Endothelial cell of umbilical vein (primary cell): ENCODE measurements around the gene DERA. TPM values are rescaled to one million over a fixed set of nuclear protein-coding genes. Genes with fewer than 3 reads are reported as not detected.

Experiments used
- BruUV-seq: library from RNA; stranded (reverse); fragments of 400-500 nt; replicated peaks from 2 replicates; lab custom pipeline; 2021; lab: Mats Ljungman, UMichigan
- CTCF ChIA-PET: fragments of 300-600, 350-600 bp; sonication (Branson Sonifier 250); formaldehyde crosslinking; loops from one replicate; lab custom pipeline; 2021; ENCODE audit warnings: antibody characterized with exemption, inconsistent platforms; lab: Charles Lee
- POLR2A ChIA-PET: fragments of 300-600, 350-600 bp; sonication (Branson Sonifier 250); formaldehyde crosslinking; loops from one replicate; lab custom pipeline; 2021; ENCODE audit warnings: antibody characterized with exemption, inconsistent platforms; lab: Charles Lee
- DNase-seq: peaks from one replicate; pipeline ENCODE4 v3.0.0-alpha.2; 2011; ENCODE audit warnings: low read depth, low spot score
- FAIRE-seq: peaks from 2 replicates; lab custom pipeline; 2011; peaks lifted over from hg19 to GRCh38; lab: Jason Lieb, UNC
- H2AFZ ChIP-seq: 2 replicates; pipeline ENCODE4 v1.6.0; 2012; ENCODE audit warnings: low read depth, low read length, control low read depth, inconsistent platforms
- H3K27ac ChIP-seq: 2 replicates; pipeline ENCODE4 v1.5.1; 2011; ENCODE audit warnings: low read depth, mild to moderate bottlenecking, control low read depth, low read length, moderate library complexity; ENCODE audit not compliant: insufficient read depth
- H3K27me3 ChIP-seq, 2 experiments: 2 replicates each; pipeline versions ENCODE4 v1.6.0 to v1.6.1; 2011; ENCODE audit warnings: low read length in 2 of 2, mixed read lengths in 1 of 2; ENCODE audit not compliant: control insufficient read depth in 2 of 2, insufficient read depth in 2 of 2
- H3K36me3 ChIP-seq, 2 experiments: 2 replicates in 1 of 2; 3 replicates in 1 of 2; pipeline ENCODE4 v1.5.1; 2011; ENCODE audit warnings: low read length in 2 of 2, mild to moderate bottlenecking in 1 of 2, moderate library complexity in 1 of 2; ENCODE audit not compliant: control insufficient read depth in 2 of 2, insufficient read depth in 2 of 2; ENCODE audit errors: extremely low read depth in 1 of 2
- H3K4me1 ChIP-seq: 3 replicates; pipeline ENCODE4 v1.5.1; 2011; ENCODE audit warnings: mild to moderate bottlenecking, low read length; ENCODE audit not compliant: control insufficient read depth, insufficient read depth; ENCODE audit errors: extremely low read depth
- H3K4me2 ChIP-seq: 2 replicates; pipeline ENCODE4 v1.6.1; 2011; ENCODE audit warnings: low read length, control low read depth, mixed read lengths; ENCODE audit not compliant: insufficient read depth
- H3K4me3 ChIP-seq, 3 experiments: fragments of 200-600 bp in 1 of 3; sonication (generic), shearing (Covaris generic) in 1 of 3; replicated peaks in 1 of 3; 2 replicates each; pipeline ENCODE4 v1.5.1; 2011 to 2016; ENCODE audit warnings: control low read depth in 3 of 3, low read length in 3 of 3, mild to moderate bottlenecking in 2 of 3, inconsistent platforms in 1 of 3, low read depth in 1 of 3, moderate library complexity in 1 of 3; ENCODE audit not compliant: insufficient read depth in 1 of 3
- H3K79me2 ChIP-seq: 2 replicates; pipeline ENCODE4 v1.6.0; 2012; ENCODE audit warnings: low read length, inconsistent platforms; ENCODE audit not compliant: control insufficient read depth, insufficient read depth
- H3K9ac ChIP-seq: replicated peaks from 2 replicates; pipeline ENCODE3; 2011; ENCODE audit warnings: low read length, control low read depth; ENCODE audit not compliant: insufficient read depth; ENCODE audit errors: extremely low read depth
- H3K9me1 ChIP-seq: replicated peaks from 3 replicates; pipeline ENCODE4 v1.6.0; 2011; ENCODE audit warnings: mild to moderate bottlenecking, low read length; ENCODE audit not compliant: control insufficient read depth, insufficient read depth; ENCODE audit errors: extremely low read depth
- H3K9me3 ChIP-seq: replicated peaks from 2 replicates; pipeline ENCODE4 v1.5.1; 2012; ENCODE audit warnings: low read length, inconsistent platforms; ENCODE audit not compliant: control insufficient read depth, insufficient read depth
- H4K20me1 ChIP-seq: replicated peaks from 2 replicates; pipeline ENCODE3; 2011; ENCODE audit warnings: mild to moderate bottlenecking, low read length; ENCODE audit not compliant: control insufficient read depth, insufficient read depth; ENCODE audit errors: extremely low read depth
- EZH2 ChIP-seq: IDR thresholded peaks from 2 replicates; pipeline ENCODE4 v1.6.1; 2012; ENCODE audit warnings: borderline replicate concordance, low read depth, mild to moderate bottlenecking, moderate library complexity, low read length, inconsistent platforms; ENCODE audit not compliant: severe bottlenecking
- FOS ChIP-seq: IDR thresholded peaks from 2 replicates; pipeline ENCODE4 v1.6.1; 2011; ENCODE audit warnings: mild to moderate bottlenecking, low read length, moderate library complexity, borderline replicate concordance; ENCODE audit not compliant: insufficient read depth
- GATA2 ChIP-seq: IDR thresholded peaks from 2 replicates; pipeline ENCODE4 v1.7.0; 2011; ENCODE audit warnings: low read depth, mild to moderate bottlenecking, moderate library complexity, mixed read lengths, low read length; ENCODE audit not compliant: insufficient read length, insufficient read depth
- JUN ChIP-seq: IDR thresholded peaks from 2 replicates; pipeline ENCODE4 v1.6.1; 2011; ENCODE audit warnings: borderline replicate concordance, low read depth; ENCODE audit not compliant: insufficient read length, insufficient read depth
- MYC ChIP-seq: IDR thresholded peaks from one replicate; pipeline ENCODE4 v1.6.1; 2011; ENCODE audit warnings: mild to moderate bottlenecking, low read depth, low read length
- POLR2A ChIP-seq: IDR thresholded peaks from 2 replicates; pipeline ENCODE4 v1.6.1; 2012; ENCODE audit warnings: low read depth, mild to moderate bottlenecking, control low read depth, low read length
- POLR2AphosphoS5 ChIP-seq: IDR thresholded peaks from 2 replicates; pipeline ENCODE4 v1.6.1; 2012; ENCODE audit warnings: low read depth, mild to moderate bottlenecking, control low read depth, low read length, moderate library complexity; ENCODE audit not compliant: insufficient read depth
- dilution Hi-C: fragments of 300-500 bp; cut with MboI; formaldehyde crosslinking; loops from one replicate; pipeline ENCODE4 v1.15.0; 2019; ENCODE audit warnings: low sequenced_read_pairs; ENCODE audit not compliant: extremely low pct_ligation_motif_present
- intact Hi-C: fragments of 100-400 bp; cut with micrococcal nuclease; formaldehyde crosslinking; loops from one replicate; pipeline ENCODE4 v1.10.0; 2022
- polyA plus RNA-seq, 4 experiments: library from polyadenylated mRNA; depleted of rRNA in 3 of 4; stranded (reverse) in 3 of 4; unstranded in 1 of 4; fragments of >200 nt; gene quantifications; 2 replicates each; pipeline versions ENCODE4 v1.2.1 to v1.2.3, GENCODE V29; 2011 to 2012; ENCODE audit warnings: missing spikeins in 1 of 4
- total RNA-seq: library from RNA; stranded (reverse); gene quantifications from 2 replicates; pipeline ENCODE4 v1.2.3, GENCODE V29; 2021
- TF ChIP-seq, protein P1 (sequence below): IDR thresholded peaks from 2 replicates; pipeline ENCODE4 v1.6.1; 2011; ENCODE audit not compliant: insufficient read depth, insufficient read length
- TF ChIP-seq, protein P2 (sequence below), 2 donors: IDR thresholded peaks; 1 replicate in 1 of 2; 2 replicates in 1 of 2; pipeline ENCODE4 v1.5.1; 2011; ENCODE audit warnings: low read length in 2 of 2, mild to moderate bottlenecking in 2 of 2, moderate library complexity in 2 of 2, control low read depth in 1 of 2, inconsistent platforms in 1 of 2, low read depth in 1 of 2; ENCODE audit not compliant: insufficient read depth in 1 of 2; ENCODE audit errors: extremely low read depth in 1 of 2

DERA gene
- total and polyA plus RNA-seq, 2 donors (not counting 3 experiments of a cell fraction or from before 2014, with no cell fraction given) = 19.8 to 41.5 TPM

DNA sequence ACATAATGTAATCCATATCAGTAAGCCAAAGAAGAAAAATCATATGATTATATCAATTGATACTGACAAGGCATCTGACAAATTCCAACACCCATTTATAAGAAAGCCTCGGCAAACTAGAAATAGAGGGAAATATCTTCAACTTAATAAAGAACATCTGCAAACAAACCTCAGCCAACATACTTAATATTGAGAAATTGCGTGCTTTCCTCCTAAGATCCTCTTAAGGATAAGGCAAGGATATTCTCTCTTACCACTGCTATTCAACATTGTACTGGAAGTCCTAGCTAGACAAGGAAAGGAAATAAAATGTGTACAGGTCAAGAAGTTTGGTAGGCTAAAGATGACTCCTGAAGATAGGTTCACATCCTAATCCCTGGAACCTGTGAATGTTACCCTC is 115.9 kb downstream of the DERA start:
- H3K36me3 ChIP-seq = no peaks in the 10 kb centered on the region
- TF ChIP-seq POLR2AphosphoS5 = no peak
- TF ChIP-seq, protein P1, sequence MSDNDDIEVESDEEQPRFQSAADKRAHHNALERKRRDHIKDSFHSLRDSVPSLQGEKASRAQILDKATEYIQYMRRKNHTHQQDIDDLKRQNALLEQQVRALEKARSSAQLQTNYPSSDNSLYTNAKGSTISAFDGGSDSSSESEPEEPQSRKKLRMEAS = no peak
- no peak for TF ChIP-seq GATA2
- TF ChIP-seq EZH2 = no peak
- no peak for TF ChIP-seq FOS
- no peak for TF ChIP-seq POLR2A
- TF ChIP-seq, protein P2, sequence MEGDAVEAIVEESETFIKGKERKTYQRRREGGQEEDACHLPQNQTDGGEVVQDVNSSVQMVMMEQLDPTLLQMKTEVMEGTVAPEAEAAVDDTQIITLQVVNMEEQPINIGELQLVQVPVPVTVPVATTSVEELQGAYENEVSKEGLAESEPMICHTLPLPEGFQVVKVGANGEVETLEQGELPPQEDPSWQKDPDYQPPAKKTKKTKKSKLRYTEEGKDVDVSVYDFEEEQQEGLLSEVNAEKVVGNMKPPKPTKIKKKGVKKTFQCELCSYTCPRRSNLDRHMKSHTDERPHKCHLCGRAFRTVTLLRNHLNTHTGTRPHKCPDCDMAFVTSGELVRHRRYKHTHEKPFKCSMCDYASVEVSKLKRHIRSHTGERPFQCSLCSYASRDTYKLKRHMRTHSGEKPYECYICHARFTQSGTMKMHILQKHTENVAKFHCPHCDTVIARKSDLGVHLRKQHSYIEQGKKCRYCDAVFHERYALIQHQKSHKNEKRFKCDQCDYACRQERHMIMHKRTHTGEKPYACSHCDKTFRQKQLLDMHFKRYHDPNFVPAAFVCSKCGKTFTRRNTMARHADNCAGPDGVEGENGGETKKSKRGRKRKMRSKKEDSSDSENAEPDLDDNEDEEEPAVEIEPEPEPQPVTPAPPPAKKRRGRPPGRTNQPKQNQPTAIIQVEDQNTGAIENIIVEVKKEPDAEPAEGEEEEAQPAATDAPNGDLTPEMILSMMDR (IDR thresholded peaks at IDR 0.05; ENCODE audit: extremely low read depth in 1 of 2, insufficient read depth in 1 of 2, low read depth in 1 of 2, low read length in 2 of 2) = no peak
- TF ChIP-seq JUN = no peak
- no peak for TF ChIP-seq MYC
- CTCF ChIA-PET = no interaction called here
- dilution Hi-C loops = no loop called here
- no peaks in the 10 kb centered on the region for H3K9me1 ChIP-seq
- H3K27me3 ChIP-seq = no peaks in the 10 kb centered on the region
- H3K9ac ChIP-seq = no peak overlapping the region
- no peak overlapping the region for H3K4me3 ChIP-seq
- intact Hi-C loops = no loop called here
- H3K9me3 ChIP-seq = no peaks in the 10 kb centered on the region
- no peaks in the 10 kb centered on the region for H4K20me1 ChIP-seq
- POLR2A ChIA-PET = no interaction called here
- no TSS peak for BruUV-seq
- H2AFZ ChIP-seq = no peak overlapping the region
- H3K4me1 ChIP-seq = no peaks in the 10 kb centered on the region
- H3K4me2 ChIP-seq = no peak overlapping the region
- H3K27ac ChIP-seq = no peak overlapping the region
- H3K79me2 ChIP-seq = no peaks in the 10 kb centered on the region
- DNase-seq (no peak), FAIRE-seq (no peak)
